Stimulated activated CD4-positive, alpha-beta T cell treated with anti-CD3 and anti-CD28 coated beads, TNF-alpha, amount 100 ng/mL, for 4 hours (primary cell): ENCODE data around the gene SPOP.

Experiments
- DNase-seq, 3 experiments: peaks; one replicate each; pipeline ENCODE4 v3.0.0-alpha.2; 2020; ENCODE audit warnings: low read depth in 3 of 3

SPOP gene

GRCh38 chr17:49616086-49616485 lies 61.8 kb downstream of the SPOP start:
- no peak for DNase-seq

GRCh38 chr17:49613182-49613800 lies 64.6 kb downstream of the SPOP start:
- no peak for DNase-seq

- DNase-seq, result no peak
Observed at GRCh38 chr17:49612726-49613125, 65.2 kb downstream of the SPOP start.

GRCh38 chr17:49610883-49611584 lies 66.9 kb downstream of the SPOP start:
- DNase-seq, result no peak

- DNase-seq, result no peak
Observed at GRCh38 chr17:49604314-49604869, 73.5 kb downstream of the SPOP start.

GRCh38 chr17:49603720-49604119 lies 74.2 kb downstream of the SPOP start:
- DNase-seq, result no peak

- DNase-seq, result no peak
Observed at GRCh38 chr17:49603238-49603637, 74.7 kb downstream of the SPOP start.

- no peak for DNase-seq
Observed at GRCh38 chr17:49602783-49603182, 75.1 kb downstream of the SPOP start.

- no peak for DNase-seq
Observed at GRCh38 chr17:49600949-49601348, 76.9 kb downstream of the SPOP start.

GRCh38 chr17:49598918-49599317 lies 79.0 kb downstream of the SPOP start:
- no peak for DNase-seq

- DNase-seq, result no peak
Observed at GRCh38 chr17:49597928-49598655, 79.8 kb downstream of the SPOP start.

- no peak for DNase-seq
Observed at GRCh38 chr17:49597436-49597835, 80.5 kb downstream of the SPOP start.

- no peak for DNase-seq
Observed at GRCh38 chr17:49596613-49597244, 81.2 kb downstream of the SPOP start.

GRCh38 chr17:49595980-49596379 lies 81.9 kb downstream of the SPOP start:
- no peak for DNase-seq

- DNase-seq, result no peak
Observed at GRCh38 chr17:49595328-49595727, 82.6 kb downstream of the SPOP start.

- DNase-seq, result no peak
Observed at GRCh38 chr17:49592263-49592662, 85.6 kb downstream of the SPOP start.

GRCh38 chr17:49590874-49591273 lies 87.0 kb downstream of the SPOP start:
- no peak for DNase-seq

- no peak for DNase-seq
Observed at GRCh38 chr17:49589577-49589927, 88.3 kb downstream of the SPOP start.

GRCh38 chr17:49588726-49589576 lies 88.9 kb downstream of the SPOP start:
- DNase-seq, result no peak

- DNase-seq, result no peak
Observed at GRCh38 chr17:49588312-49588711, 89.6 kb downstream of the SPOP start.

- DNase-seq, result no peak
Observed at GRCh38 chr17:49587366-49588073, 90.4 kb downstream of the SPOP start.
